HL-60/S4 treated with retinoic acid at 250 ng/mL for 4 days and 3 days (cell line): ENCODE data around the gene KCTD1.

Experiments used
- in situ Hi-C: fragments of 300-500 bp; cut with MboI; formaldehyde crosslinking; loops from 2 replicates; pipeline ENCODE4 v1.7.0; 2022; ENCODE audit warnings: low sequenced_read_pairs

KCTD1 gene

GRCh38 chr18:26549263-26550094, 1.1 kb upstream of the KCTD1 start:
- in situ Hi-C loops = no loop called here

GRCh38 chr18:26547646-26548414, 523 bp downstream of the KCTD1 start:
- in situ Hi-C loops = no loop called here

GRCh38 chr18:26546875-26547645, 1.3 kb downstream of the KCTD1 start:
- in situ Hi-C loops = no loop called here

- in situ Hi-C loops = no loop called here
These were observed 2.0 kb downstream of the KCTD1 start for GRCh38 chr18:26546170-26546874.

GRCh38 chr18:26545335-26546123, 2.8 kb downstream of the KCTD1 start:
- in situ Hi-C loops = no loop called here

- in situ Hi-C loops = no loop called here
These were observed 3.9 kb downstream of the KCTD1 start for GRCh38 chr18:26544451-26544850.

GRCh38 chr18:26543373-26543772, 5.0 kb downstream of the KCTD1 start:
- in situ Hi-C loops = no loop called here

GRCh38 chr18:26540043-26540628, 8.2 kb downstream of the KCTD1 start:
- in situ Hi-C loops = no loop called here

- in situ Hi-C loops = no loop called here
These were observed 9.8 kb downstream of the KCTD1 start for GRCh38 chr18:26538524-26538923.

- in situ Hi-C loops = no loop called here
These were observed 11.7 kb downstream of the KCTD1 start for GRCh38 chr18:26536664-26537063.

GRCh38 chr18:26536032-26536431, 12.3 kb downstream of the KCTD1 start:
- in situ Hi-C loops = no loop called here

- in situ Hi-C loops = no loop called here
These were observed 12.7 kb downstream of the KCTD1 start for GRCh38 chr18:26535630-26536029.

GRCh38 chr18:26532367-26533340, 15.7 kb downstream of the KCTD1 start:
- in situ Hi-C loops = no loop called here

GRCh38 chr18:26531605-26532298, 16.6 kb downstream of the KCTD1 start:
- in situ Hi-C loops = no loop called here

- in situ Hi-C loops = no loop called here
These were observed 21.5 kb downstream of the KCTD1 start for GRCh38 chr18:26526966-26527234.

- in situ Hi-C loops = no loop called here
These were observed 22.0 kb downstream of the KCTD1 start for GRCh38 chr18:26526128-26526965.
